Stimulated activated CD8-positive, alpha-beta memory T cell treated with anti-CD3 and anti-CD28 coated beads, Interleukin-7, amount 100 ng/mL, for 48 hours (primary cell): Measurements from ENCODE around the gene BCL11A.

Source experiments
- DNase-seq, 2 donors: peaks; one replicate each; pipeline ENCODE4 v3.0.0-alpha.2; 2020; ENCODE audit warnings: low read depth in 1 of 2; ENCODE audit errors: extremely low read depth in 1 of 2

BCL11A gene

DNA sequence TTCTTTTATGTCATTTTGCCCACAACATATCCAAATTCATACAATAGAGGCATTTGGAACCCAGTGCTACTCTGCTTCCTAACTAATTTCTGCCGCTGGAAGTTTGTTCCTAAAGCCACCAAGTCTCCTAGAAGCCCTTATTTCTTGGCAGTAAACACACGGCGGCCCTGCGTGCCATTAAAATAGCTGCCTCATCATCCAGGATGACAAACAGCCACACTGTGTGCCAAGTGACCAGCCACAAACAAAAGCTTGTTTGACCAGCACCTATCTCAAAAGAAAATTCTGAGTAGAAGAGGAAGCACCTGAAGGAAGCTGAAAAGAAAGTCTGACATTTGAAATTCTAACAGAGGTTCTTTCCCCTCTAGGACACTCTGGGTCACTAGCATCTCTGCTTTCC, 64.2 kb downstream of the BCL11A start:
- no peak for DNase-seq

DNA sequence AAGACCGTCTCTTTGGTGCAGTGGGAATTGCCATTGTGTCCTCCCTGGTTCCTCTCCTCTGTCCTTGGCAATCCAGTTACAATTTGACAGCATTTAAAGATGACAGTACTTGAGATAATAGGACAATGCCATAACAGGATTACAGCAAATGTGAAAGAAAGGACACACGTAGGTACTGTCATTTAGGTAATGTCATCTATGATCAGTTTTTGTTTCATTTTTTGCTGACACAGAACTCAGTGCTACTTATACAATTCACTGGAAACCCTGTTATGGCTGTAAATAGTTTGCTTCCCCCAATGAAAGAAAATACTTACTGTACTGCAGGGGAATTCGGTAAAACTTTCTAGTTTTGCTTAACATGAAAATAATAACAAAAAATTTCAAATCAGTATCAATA, 65.2 kb downstream of the BCL11A start:
- DNase-seq, result no peak

DNA sequence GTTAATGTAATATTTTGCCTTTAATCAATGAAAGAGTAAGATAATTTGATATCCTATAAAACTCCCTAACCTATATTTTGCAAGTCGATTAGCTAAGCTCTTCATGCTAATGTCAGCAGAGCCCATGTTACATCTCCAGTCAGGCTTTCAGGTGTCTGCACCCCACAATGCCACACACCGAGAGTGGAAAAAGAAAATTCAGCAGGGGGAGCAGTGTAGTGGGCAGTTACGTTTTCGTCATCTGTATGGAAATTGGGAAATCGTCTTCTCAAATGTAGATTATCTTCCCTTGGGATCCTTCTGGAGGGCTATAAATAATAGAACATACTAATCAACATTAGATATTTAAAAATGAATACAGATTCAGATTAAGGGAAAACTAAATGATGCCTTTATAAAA, 66.3 kb downstream of the BCL11A start:
- no peak for DNase-seq

DNA sequence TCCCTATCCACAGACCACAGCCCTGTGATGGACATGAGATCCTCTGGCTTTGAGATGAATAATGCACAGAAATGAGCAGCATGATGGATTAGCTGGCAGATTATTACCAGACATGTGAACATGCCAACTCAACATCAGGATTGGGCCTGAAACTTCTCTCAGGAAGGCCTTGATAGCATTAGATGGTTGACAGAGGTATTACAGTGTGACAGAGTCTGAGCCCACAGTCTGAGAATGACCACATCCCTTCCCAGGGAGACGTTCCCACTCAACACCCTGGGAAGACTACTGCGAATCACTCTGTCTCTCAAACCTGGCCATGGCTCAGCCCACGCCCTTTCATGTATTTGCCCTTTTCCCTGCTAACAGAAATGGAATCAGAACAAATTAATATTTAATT, 66.9 kb downstream of the BCL11A start:
- DNase-seq, result no peak

DNA sequence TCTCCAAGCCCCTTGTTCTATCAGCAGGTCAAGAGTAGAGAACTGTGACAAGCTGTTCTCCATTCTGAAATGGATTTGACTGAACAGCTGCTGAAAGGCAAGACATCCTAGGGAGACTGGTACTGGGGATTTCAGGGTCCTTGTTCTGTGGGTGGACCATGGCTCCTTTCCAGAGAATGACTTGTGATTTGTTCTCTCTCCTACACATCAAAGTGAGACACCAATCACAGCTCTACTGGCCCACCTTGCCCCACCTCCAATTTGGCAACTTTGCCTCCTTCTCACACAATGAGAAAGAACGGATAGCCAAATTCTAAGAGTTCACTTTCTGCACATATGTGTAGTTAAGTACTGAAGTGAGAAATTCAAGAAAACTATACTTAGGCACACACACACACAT, 67.4 kb downstream of the BCL11A start:
- DNase-seq, result no peak

DNA sequence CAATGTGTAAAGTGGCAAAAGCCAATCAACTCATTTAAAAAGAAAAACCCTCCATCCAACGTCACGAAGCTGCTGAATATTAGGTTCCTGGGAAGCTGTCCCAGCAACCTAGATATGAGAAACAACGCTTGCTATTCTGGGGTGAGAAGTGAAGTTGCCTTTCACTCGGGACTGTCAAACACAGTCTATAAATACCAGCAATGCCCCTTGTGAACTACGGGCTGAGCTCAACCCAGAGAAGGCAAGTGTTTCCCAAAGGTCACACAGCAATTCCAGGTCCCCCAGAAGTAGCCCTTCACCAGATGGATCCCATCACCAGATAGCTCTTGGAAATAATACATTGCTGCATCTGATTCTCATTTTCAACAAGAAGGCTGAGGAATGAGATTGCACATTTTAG, 67.9 kb downstream of the BCL11A start:
- no peak for DNase-seq

DNA sequence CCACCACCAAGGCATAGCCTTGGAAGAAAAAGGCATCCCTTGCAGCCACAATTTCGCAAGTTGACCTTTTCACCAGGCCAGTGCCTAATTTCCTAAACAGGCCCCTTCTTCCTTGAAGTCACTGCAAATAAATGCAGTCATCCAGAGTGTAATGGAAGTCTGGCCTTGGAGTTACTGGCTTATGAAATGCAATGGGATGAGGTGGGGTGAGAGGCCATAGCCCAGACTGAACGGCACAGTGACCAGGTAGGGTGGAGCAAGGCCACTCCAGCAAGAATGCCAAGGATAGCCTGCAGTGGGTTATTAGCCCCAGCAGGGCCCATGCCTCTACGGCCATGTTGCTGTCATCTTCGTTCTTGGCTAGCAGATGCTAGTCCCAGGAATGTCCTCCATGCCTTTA, 68.4 kb downstream of the BCL11A start:
- no peak for DNase-seq

DNA sequence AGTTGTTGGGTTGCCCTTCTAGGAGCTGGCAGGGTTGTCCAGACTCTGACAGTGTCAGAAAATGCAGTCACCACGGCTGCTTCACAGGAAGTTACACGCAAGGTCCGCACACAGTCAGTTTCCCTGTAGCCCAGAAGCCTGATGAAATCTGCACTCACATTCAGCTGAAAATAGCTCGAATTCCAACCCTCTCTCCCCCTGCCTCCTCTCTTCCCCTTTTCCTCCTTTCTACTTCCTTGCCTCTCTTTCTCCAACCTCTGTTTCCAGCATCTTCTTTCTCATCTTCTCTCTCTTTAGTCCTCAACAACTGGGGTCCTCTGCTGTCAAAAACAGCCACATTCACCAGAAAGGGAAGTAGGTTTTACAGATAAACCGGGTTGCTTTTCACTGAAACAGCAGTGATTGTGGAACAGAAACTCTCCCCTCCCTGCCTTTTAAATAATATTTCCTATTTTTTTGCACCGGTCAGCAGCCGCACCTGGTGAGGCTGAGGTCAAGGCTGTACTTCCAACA, 69.3 kb downstream of the BCL11A start:
- DNase-seq, result no peak

DNA sequence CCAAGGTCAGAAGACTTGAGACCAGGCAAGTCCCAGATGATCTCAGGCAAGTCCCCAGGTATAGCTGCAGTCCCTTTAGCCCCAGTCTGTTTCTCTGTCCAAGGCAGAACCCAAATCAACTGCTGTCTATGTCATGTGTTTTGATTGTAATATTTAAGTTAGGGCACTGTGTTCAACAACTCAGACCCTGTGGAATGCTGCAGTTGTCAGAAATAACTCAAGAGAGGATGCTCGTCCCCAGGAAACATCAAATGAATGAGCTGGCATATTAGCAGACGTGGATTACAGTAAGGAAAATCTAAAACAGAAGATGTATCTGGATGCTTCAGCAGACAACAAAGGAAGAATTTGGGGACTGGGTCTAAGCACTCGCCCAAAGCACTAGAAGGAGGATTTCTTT, 70.1 kb downstream of the BCL11A start:
- DNase-seq, result no peak

DNA sequence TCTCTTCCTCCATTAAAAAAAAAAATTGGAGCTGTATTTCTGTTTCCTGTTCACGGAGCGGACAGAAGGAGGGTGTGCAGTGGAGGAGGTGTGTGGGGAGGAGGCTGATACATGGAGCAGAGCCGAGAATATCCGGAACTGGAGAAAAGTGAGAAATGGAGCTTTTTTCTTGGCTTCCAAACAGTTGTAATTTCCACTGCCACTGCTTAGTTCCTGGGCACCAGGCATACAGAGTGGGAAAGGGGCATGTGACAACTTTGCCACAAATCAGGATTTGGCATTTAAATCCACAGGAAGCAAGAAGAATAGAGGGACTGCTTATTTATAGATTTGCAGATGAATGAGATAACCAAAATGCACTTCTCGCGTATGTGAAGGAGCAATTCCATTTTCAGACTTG, 71.2 kb downstream of the BCL11A start:
- DNase-seq, result no peak

DNA sequence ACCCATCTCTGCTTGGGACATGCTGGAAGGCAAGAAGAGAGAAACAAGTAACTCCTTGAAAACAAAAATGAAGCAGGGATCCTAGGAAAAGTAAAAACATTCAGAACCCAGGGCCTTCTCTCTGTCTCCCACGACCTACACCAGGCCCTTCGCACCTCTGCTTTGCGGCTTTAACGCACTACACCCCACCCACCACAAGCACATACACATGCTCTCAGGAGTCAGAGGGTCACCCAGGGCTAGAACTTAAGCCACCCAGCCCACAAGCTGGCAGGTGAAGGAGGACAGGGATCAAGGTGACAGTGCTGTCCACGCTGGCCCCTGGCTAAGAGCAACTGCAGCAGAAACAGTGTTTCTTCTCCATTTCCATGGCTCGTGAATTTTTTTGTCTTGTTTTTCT, 72.2 kb downstream of the BCL11A start:
- no peak for DNase-seq

DNA sequence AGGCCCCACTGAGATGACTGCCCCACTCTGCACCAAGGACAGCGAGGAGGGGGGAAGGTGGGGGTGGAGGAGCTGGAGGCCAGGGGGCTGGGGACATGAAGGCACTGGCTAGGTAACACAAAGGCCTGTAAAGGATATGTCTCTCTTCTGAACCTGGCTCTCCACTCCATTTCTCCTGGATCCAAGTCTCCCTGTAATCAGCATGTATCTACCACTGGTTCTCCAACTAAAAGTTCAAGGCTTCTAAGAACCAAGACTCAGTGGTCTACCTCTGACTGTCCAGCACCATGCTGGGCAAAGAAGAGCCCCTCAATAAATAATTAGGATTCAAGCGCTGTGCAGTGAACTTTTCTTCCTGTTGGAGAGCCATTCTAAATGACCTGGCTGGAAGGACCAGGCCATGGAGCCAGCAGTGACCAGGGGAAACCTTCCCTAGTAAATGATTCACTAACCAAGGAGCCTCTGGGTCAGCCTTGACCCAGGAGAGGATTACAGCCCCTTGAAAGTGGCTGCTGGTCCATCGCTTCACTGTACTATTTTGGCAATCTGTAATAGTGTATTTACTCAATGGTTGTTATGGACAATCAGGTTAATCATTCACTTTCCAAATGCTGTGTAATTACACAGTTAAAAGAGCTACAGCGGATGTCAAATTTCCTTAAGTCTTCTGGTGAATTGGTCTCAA, 73.2 kb downstream of the BCL11A start:
- no peak for DNase-seq

DNA sequence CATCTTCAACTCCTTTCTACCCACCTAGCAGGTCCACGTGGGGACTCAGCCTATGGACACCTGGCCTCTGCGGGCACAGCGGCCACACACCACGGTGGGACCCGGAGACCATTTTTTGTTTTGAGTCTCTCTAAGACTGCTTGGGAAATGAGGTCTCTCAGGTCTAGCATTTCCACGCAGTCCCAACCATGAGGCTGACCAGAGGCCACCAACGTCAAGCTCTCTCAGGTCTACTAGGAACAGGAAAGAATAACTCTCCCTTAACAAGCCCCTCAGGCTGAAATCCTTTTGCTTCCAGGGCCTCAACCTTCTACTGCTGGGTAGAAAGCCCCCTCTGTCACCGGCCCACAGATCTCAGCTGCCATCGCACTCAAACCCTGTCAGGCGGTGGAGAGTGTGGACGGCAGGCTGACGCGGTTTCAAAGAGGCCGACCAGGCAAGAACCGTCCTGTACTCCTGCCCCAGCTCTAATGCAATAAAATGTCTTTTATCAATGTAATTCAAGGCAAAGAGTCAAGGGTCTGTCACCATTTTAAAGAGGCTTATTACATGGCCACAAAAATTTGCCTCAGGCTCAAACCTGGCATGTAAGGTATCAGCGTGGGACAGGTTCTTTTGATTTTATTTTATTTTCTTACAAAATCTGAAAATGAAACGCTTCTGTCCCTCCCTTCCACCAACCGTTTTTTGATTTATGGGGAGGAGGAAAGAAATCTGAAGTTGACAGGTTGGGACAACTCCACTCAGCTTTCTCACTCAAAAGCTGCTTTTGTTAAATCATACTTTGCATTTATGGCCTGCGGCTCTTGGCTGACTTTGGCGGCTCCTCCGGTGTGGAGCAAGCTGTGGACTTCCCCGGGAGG, 74.0 kb downstream of the BCL11A start:
- no peak for DNase-seq

DNA sequence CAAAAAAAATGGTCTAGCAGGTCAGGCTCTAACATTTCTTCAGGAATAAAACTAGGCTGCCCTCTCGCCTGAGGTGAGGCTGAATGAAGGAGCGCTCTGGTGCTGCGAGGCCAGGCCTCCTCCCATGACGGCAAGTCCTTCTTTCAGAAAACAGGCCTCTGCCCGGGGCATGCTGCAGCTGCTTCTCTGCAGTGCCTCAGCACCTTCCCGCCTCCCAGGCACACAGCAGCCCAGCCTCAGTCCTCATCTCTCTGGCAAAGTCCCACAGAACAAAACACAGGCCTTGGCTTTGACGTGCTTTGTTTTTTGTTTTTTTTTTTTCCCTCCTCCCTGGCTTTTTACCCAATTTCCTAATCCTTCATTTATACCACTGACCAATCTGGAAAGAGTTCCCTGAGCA, 74.8 kb downstream of the BCL11A start:
- DNase-seq, result no peak

DNA sequence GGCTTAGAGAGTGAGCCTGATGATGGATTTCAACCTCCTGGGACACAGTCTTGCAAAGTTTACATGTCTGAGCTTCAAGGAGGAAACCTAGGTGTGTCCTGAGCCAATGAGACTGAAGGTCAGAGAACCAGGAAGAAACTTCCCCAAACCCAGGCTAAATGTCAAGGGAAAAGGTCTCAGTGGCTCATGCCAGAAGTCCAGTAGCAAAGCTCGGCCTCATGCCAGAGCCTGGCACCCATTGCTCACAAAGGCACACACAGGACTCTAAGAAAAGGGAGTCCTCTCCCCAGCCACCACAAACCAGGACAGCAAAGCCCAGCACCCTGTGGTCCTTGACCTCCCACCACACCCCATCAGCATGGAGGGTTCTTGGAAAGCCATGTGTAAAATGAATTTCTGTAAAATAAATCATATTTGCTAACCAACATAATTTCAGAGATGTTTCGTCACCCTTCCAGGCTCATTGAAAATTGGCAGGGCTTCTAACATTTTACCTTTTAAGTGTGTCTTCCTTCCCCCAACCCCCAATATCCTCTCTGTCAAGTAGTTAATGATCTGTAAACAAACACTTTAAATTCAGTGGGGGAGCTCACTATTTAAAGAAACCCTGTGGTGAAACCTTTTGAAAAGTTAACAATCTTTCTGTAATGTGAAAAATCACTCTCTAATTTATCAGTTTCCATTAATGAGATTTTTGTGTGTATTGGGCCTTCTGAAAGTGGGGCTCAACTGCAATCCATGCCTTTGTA, 77.1 kb downstream of the BCL11A start:
- DNase-seq, result no peak

DNA sequence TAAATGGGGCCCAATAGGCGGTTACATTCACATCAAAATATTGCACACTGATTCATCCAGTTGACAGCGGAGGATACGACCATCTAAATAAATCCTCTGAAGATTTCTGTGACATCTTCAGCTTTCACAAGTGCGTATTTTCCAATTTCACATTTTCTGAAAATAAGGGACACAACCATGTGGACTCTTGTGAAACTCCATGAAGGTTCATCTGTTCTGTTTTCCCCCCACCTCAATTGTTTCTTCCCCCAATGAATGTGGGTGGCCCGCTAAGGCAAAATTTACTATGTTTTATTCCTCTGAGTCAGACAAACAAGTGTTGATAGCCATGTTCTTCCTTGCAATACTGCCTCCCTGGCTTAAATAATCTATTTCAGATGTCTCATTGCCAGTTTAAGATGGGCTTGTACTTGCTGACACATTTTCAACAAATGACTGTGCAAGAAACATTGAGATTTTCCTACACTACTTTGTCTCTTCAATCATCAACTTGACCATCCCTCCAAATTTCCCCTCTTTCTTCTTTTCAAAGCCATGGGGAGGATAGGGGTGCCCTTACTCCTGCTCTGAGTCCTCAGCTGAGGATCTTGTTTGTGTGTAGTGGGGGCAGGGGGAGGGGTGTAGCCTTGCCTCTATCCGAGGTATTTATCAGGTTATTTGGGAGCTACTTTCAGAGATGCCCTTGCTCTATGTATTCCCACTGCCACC, 78.2 kb downstream of the BCL11A start:
- no peak for DNase-seq

DNA sequence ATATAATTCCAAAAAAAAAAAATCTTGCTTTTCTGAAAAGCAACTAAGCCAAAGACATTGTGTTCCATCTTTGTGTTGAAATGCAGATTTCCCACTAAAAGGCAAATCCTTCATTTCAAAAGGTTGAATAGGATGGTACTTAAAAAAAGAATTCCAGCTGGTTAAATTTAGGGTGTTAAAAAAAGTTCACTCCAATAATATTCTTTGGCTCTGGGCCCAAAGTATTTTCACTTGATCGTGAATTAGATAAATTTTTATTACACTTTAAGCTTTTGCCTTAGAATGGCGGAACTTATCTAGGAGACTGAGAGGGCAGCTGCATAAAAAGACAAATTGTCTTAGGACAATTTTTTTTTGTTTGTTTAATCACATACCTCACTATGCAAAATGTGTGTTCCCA, 79.2 kb downstream of the BCL11A start:
- no peak for DNase-seq

DNA sequence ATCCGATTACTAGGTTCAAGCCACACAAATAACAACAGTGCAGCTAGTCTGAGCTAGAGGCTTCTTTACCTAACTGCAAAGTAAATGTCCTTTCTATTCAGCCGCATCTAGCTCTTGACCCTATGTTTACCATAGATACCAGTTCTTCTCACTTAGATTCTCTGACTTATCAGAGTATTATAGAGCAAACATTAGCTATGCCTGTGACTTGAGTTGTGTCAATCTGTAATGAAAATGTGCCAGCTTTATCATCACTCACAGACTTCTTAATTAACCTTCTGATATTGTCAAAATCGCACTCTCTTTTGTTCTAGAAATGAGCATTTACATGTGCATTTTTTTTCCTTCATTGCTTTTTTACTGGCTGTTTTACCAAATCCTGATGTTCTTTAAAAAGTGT, 79.9 kb downstream of the BCL11A start:
- DNase-seq, result no peak

DNA sequence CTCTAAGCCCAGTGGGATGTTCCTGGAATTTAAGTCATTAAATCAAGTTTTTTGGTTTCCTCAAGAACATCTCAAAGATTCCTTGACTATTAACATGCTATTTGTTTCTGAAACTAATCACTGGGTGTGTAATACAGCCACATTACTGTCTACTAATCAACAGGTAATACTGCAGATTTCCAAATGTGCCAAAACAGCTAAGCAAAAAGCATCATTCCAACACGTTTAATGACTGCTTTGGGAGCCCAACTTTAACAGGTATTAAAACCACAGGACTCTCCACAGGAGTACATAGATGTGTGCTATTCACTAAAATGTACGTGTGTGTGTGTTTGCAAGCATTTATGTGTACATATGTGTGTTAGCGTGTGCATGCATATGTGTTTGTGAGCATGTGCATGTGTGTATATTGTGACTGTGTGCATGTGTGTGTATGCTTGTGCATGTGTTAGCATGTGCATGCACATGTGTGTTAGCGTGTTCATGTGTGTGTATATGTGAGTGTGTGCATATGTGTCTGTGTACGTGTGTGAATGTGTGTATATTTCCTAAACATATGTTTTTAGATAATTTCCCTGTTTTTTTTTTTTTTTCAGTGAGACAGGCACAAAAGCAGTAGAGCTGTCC, 80.7 kb downstream of the BCL11A start:
- no peak for DNase-seq

DNA sequence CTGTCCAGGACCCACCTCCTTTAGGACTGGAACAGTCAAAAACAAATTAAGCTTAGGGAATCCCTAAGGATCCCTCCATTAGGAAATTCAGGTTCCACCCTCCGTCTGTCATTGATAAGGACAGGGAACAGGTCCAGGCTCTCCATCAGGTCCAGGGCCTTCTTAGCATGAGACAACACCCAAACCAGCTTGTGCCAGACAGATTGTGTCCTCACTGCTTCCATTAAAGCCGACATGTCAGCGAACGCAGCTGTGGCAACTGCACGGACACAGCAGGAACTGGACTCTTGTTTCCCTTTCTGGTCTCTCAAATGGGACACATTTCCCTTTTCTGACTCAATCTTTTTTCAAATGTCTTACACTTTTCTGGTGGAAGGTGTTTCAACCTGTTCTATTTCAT, 81.4 kb downstream of the BCL11A start:
- DNase-seq, result no peak

DNA sequence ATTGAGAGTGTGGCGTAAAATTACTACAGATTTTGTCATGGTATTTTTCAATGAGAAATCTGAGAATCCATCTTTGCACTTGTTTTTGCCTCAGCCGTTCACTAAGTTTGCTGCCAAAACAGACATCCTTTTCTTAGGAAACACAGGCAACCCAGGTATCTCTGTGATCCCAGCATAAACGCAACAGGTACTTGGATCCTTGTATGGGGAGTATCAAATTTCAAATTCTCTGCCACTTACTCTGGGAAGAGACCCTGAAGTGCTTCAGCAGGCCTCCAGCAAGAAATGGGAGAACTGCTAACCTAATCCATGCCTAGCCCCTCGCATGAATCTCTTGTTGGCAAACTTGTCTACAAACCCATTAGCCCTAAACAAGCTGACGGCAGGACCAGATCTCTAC, 83.1 kb downstream of the BCL11A start:
- DNase-seq, result no peak
